HEK293 (cell line): ENCODE results near the gene ARHGAP10.

ENCODE experiments used
- CTCF ChIA-PET: fragments of 350-600 bp; formaldehyde crosslinking; extraction: SDS; loops from one replicate; lab custom pipeline; 2021; ENCODE audit warnings: antibody characterized with exemption; lab: Yijun Ruan, JAX
- POLR2A ChIA-PET: fragments of 300-600 bp; formaldehyde crosslinking; extraction: SDS; loops from one replicate; lab custom pipeline; 2020; ENCODE audit warnings: antibody characterized with exemption, inconsistent platforms; lab: Yijun Ruan, JAX
- H3K27ac ChIP-seq: fragments of 200-500 bp; sonication (Bioruptor generic); 2 replicates; pipeline ENCODE4 v1.5.1; 2014; ENCODE audit warnings: low read depth, low read length, control low read depth, inconsistent platforms; ENCODE audit errors: extremely low read depth
- H3K36me3 ChIP-seq, 2 experiments: fragments of 200-500 bp in 1 of 2; sonication (Bioruptor generic) in 1 of 2; 1 replicate in 1 of 2; 2 replicates in 1 of 2; pipeline ENCODE4 v1.5.1; 2014 to 2017; ENCODE audit warnings: inconsistent platforms in 2 of 2, low read length in 2 of 2; ENCODE audit not compliant: control insufficient read depth in 2 of 2, insufficient read depth in 1 of 2
- H3K4me1 ChIP-seq: fragments of 200-500 bp; sonication (Bioruptor generic); 2 replicates; pipeline ENCODE4 v1.5.1; 2014; ENCODE audit warnings: mild to moderate bottlenecking, low read length, inconsistent platforms; ENCODE audit not compliant: control insufficient read depth, insufficient read depth
- H3K4me3 ChIP-seq: 2 replicates; pipeline ENCODE4 v1.5.1; 2011; ENCODE audit warnings: low read depth, mild to moderate bottlenecking, control low read depth, low read length, moderate library complexity
- H3K9me3 ChIP-seq: fragments of 200-500 bp; sonication (Bioruptor generic); 2 replicates; pipeline ENCODE4 v1.5.1; 2014; ENCODE audit warnings: low read depth, low read length, inconsistent platforms; ENCODE audit not compliant: control insufficient read depth, insufficient read depth
- RBAK ChIP-seq: fragments of 450-650 bp; formaldehyde crosslinking; IDR thresholded peaks from 2 replicates; pipeline ENCODE4 v1.5.1; 2016; ENCODE audit warnings: missing biosample characterization, missing genetic modification characterization
- ZBTB20 ChIP-seq: fragments of 450-650 bp; formaldehyde crosslinking; IDR thresholded peaks from 2 replicates; pipeline ENCODE4 v1.5.1; 2016; ENCODE audit warnings: missing biosample characterization, missing genetic modification characterization
- ZNF248 ChIP-seq: fragments of 450-650 bp; formaldehyde crosslinking; IDR thresholded peaks from 2 replicates; pipeline ENCODE4 v1.5.1; 2017; ENCODE audit warnings: missing biosample characterization, missing genetic modification characterization
- ZNF707 ChIP-seq: fragments of 450-650 bp; formaldehyde crosslinking; IDR thresholded peaks from 2 replicates; pipeline ENCODE4 v1.5.1; 2016; ENCODE audit warnings: missing biosample characterization, missing genetic modification characterization
- ZNF791 ChIP-seq: fragments of 450-650 bp; formaldehyde crosslinking; IDR thresholded peaks from 2 replicates; pipeline ENCODE4 v1.5.1; 2016; ENCODE audit warnings: missing biosample characterization, missing genetic modification characterization
- TF ChIP-seq, protein P1 (sequence below): fragments of 450-650 bp; formaldehyde crosslinking; IDR thresholded peaks from 2 replicates; pipeline ENCODE4 v1.5.1; 2016; ENCODE audit warnings: missing biosample characterization, missing genetic modification characterization
- TF ChIP-seq, protein P2 (sequence below): fragments of 450-650 bp; IDR thresholded peaks from 2 replicates; pipeline ENCODE4 v1.5.1; 2018; ENCODE audit warnings: missing biosample characterization, mild to moderate bottlenecking, missing genetic modification characterization
- TF ChIP-seq, protein P3 (sequence below): fragments of 450-650 bp; formaldehyde crosslinking; conservative IDR thresholded peaks from 2 replicates; pipeline ENCODE4 v1.5.1; 2016; ENCODE audit warnings: low read depth, missing biosample characterization, missing genetic modification characterization
- TF ChIP-seq, protein P4 (sequence below): fragments of 450-650 bp; formaldehyde crosslinking; IDR thresholded peaks from 2 replicates; pipeline ENCODE4 v1.5.1; 2016; ENCODE audit warnings: missing biosample characterization, missing genetic modification characterization
- TF ChIP-seq, protein P5 (sequence below): fragments of 450-650 bp; formaldehyde crosslinking; IDR thresholded peaks from 2 replicates; pipeline ENCODE4 v1.5.1; 2016; ENCODE audit warnings: missing biosample characterization, missing genetic modification characterization, borderline replicate concordance
- TF ChIP-seq, protein P6 (sequence below): IDR thresholded peaks from 2 replicates; pipeline ENCODE4 v1.6.1; 2011; ENCODE audit warnings: mild to moderate bottlenecking, low read depth, low read length, borderline replicate concordance
- TF ChIP-seq, protein P7 (sequence below): fragments of 450-650 bp; formaldehyde crosslinking; IDR thresholded peaks from 2 replicates; pipeline ENCODE4 v1.5.1; 2016; ENCODE audit warnings: missing biosample characterization, missing genetic modification characterization
- TF ChIP-seq, protein P8 (sequence below): fragments of 450-650 bp; formaldehyde crosslinking; IDR thresholded peaks from 2 replicates; pipeline ENCODE4 v1.5.1; 2016; ENCODE audit warnings: missing biosample characterization, missing genetic modification characterization

ARHGAP10 gene

DNA sequence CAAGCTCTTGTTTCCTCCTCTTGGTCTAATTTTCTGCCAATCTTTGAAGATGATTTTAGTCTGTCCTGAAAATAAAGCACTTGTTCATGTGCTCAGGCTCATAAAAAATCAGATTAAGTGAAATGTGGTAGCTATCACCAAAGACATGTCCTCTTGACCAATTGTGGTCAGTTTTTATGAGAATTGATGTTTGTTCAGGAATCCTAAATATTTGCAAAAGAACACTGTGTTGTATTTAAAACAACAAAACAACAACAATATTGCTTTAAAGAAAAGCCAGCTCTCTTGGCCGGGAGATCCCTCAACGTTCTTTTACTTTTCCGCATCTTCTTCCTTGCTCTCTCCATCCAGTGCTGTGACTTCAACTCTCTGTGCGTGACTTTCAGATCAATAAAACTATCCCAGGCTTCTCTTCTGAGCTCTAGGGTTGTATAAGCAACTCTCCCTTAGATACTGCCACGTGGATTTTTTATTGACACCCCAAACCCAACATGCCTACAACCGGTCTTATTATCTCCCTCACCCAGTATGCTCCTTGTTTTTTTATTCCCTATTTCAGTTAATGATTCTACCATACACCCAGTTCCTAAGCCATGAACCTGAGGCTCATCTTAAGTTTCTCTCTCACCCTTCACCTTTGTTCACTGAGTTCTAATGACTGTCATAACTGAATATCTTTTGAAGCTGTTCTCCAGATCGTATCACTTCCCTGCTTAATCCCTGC, 309.9 kb downstream of the ARHGAP10 start:
- no peaks in the 10 kb centered on the region for H3K36me3 ChIP-seq
- CTCF ChIA-PET = interaction anchor here (1.1 kb wide), 1 partner anchor 19 kb away, joined by 3 read pairs; no protein-coding TSS in a partner anchor
- H3K27ac ChIP-seq = no peak overlapping the region
- H3K4me1 ChIP-seq = peaks cover 4% of the 10 kb centered on the region
- no peaks in the 10 kb centered on the region for H3K9me3 ChIP-seq
- H3K4me3 ChIP-seq = no peak overlapping the region
- TF ChIP-seq ZNF707 (tag by site-specific recombination) (no peak), ZNF248 (tag by site-specific recombination) (no peak), ZBTB20 (no peak), ZNF791 (tag by site-specific recombination) (no peak), RBAK (tag by site-specific recombination) (no peak)
- TF ChIP-seq, protein P1, sequence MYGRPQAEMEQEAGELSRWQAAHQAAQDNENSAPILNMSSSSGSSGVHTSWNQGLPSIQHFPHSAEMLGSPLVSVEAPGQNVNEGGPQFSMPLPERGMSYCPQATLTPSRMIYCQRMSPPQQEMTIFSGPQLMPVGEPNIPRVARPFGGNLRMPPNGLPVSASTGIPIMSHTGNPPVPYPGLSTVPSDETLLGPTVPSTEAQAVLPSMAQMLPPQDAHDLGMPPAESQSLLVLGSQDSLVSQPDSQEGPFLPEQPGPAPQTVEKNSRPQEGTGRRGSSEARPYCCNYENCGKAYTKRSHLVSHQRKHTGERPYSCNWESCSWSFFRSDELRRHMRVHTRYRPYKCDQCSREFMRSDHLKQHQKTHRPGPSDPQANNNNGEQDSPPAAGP (tag by site-specific recombination) = no peak
- TF ChIP-seq, protein P2, sequence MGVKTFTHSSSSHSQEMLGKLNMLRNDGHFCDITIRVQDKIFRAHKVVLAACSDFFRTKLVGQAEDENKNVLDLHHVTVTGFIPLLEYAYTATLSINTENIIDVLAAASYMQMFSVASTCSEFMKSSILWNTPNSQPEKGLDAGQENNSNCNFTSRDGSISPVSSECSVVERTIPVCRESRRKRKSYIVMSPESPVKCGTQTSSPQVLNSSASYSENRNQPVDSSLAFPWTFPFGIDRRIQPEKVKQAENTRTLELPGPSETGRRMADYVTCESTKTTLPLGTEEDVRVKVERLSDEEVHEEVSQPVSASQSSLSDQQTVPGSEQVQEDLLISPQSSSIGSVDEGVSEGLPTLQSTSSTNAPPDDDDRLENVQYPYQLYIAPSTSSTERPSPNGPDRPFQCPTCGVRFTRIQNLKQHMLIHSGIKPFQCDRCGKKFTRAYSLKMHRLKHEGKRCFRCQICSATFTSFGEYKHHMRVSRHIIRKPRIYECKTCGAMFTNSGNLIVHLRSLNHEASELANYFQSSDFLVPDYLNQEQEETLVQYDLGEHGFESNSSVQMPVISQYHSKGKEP (tag by site-specific recombination) = no peak
- TF ChIP-seq, protein P3, sequence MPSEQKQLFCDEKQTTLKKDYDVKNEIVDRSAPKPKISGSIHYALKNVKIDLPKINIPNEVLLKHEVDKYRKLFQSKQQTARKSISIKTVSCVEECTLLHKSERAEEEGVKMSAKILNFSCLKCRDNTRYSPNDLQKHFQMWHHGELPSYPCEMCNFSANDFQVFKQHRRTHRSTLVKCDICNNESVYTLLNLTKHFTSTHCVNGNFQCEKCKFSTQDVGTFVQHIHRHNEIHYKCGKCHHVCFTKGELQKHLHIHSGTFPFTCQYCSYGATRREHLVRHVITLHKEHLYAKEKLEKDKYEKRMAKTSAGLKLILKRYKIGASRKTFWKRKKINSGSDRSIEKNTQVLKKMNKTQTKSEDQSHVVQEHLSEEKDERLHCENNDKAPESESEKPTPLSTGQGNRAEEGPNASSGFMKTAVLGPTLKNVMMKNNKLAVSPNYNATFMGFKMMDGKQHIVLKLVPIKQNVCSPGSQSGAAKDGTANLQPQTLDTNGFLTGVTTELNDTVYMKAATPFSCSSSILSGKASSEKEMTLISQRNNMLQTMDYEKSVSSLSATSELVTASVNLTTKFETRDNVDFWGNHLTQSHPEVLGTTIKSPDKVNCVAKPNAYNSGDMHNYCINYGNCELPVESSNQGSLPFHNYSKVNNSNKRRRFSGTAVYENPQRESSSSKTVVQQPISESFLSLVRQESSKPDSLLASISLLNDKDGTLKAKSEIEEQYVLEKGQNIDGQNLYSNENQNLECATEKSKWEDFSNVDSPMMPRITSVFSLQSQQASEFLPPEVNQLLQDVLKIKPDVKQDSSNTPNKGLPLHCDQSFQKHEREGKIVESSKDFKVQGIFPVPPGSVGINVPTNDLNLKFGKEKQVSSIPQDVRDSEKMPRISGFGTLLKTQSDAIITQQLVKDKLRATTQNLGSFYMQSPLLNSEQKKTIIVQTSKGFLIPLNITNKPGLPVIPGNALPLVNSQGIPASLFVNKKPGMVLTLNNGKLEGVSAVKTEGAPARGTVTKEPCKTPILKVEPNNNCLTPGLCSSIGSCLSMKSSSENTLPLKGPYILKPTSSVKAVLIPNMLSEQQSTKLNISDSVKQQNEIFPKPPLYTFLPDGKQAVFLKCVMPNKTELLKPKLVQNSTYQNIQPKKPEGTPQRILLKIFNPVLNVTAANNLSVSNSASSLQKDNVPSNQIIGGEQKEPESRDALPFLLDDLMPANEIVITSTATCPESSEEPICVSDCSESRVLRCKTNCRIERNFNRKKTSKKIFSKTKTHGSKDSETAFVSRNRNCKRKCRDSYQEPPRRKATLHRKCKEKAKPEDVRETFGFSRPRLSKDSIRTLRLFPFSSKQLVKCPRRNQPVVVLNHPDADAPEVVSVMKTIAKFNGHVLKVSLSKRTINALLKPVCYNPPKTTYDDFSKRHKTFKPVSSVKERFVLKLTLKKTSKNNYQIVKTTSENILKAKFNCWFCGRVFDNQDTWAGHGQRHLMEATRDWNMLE (tag by site-specific recombination) = no peak
- TF ChIP-seq, protein P4, sequence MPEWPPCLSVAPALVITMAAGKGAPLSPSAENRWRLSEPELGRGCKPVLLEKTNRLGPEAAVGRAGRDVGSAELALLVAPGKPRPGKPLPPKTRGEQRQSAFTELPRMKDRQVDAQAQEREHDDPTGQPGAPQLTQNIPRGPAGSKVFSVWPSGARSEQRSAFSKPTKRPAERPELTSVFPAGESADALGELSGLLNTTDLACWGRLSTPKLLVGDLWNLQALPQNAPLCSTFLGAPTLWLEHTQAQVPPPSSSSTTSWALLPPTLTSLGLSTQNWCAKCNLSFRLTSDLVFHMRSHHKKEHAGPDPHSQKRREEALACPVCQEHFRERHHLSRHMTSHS (tag by site-specific recombination) = no peak
- TF ChIP-seq, protein P5, sequence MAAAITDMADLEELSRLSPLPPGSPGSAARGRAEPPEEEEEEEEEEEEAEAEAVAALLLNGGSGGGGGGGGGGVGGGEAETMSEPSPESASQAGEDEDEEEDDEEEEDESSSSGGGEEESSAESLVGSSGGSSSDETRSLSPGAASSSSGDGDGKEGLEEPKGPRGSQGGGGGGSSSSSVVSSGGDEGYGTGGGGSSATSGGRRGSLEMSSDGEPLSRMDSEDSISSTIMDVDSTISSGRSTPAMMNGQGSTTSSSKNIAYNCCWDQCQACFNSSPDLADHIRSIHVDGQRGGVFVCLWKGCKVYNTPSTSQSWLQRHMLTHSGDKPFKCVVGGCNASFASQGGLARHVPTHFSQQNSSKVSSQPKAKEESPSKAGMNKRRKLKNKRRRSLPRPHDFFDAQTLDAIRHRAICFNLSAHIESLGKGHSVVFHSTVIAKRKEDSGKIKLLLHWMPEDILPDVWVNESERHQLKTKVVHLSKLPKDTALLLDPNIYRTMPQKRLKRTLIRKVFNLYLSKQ (tag by site-specific recombination) = no peak
- TF ChIP-seq, protein P6, sequence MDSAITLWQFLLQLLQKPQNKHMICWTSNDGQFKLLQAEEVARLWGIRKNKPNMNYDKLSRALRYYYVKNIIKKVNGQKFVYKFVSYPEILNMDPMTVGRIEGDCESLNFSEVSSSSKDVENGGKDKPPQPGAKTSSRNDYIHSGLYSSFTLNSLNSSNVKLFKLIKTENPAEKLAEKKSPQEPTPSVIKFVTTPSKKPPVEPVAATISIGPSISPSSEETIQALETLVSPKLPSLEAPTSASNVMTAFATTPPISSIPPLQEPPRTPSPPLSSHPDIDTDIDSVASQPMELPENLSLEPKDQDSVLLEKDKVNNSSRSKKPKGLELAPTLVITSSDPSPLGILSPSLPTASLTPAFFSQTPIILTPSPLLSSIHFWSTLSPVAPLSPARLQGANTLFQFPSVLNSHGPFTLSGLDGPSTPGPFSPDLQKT = no peak
- TF ChIP-seq, protein P7, sequence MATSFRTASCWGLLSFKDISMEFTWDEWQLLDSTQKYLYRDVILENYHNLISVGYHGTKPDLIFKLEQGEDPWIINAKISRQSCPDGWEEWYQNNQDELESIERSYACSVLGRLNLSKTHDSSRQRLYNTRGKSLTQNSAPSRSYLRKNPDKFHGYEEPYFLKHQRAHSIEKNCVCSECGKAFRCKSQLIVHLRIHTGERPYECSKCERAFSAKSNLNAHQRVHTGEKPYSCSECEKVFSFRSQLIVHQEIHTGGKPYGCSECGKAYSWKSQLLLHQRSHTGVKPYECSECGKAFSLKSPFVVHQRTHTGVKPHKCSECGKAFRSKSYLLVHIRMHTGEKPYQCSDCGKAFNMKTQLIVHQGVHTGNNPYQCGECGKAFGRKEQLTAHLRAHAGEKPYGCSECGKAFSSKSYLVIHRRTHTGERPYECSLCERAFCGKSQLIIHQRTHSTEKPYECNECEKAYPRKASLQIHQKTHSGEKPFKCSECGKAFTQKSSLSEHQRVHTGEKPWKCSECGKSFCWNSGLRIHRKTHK = no peak
- TF ChIP-seq, protein P8, sequence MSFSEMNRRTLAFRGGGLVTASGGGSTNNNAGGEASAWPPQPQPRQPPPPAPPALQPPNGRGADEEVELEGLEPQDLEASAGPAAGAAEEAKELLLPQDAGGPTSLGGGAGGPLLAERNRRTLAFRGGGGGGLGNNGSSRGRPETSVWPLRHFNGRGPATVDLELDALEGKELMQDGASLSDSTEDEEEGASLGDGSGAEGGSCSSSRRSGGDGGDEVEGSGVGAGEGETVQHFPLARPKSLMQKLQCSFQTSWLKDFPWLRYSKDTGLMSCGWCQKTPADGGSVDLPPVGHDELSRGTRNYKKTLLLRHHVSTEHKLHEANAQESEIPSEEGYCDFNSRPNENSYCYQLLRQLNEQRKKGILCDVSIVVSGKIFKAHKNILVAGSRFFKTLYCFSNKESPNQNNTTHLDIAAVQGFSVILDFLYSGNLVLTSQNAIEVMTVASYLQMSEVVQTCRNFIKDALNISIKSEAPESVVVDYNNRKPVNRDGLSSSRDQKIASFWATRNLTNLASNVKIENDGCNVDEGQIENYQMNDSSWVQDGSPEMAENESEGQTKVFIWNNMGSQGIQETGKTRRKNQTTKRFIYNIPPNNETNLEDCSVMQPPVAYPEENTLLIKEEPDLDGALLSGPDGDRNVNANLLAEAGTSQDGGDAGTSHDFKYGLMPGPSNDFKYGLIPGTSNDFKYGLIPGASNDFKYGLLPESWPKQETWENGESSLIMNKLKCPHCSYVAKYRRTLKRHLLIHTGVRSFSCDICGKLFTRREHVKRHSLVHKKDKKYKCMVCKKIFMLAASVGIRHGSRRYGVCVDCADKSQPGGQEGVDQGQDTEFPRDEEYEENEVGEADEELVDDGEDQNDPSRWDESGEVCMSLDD = no peak
- POLR2A ChIA-PET = no interaction called here
